Activated CD4-positive, alpha-beta T cell treated with anti-CD3 and anti-CD28 coated beads, Interleukin-2, amount 10 ng/mL, durations not matched to agents 7 days and 5 days (primary cell): Measurements from ENCODE around the gene MYMK. TPM values are rescaled to one million over a fixed set of nuclear protein-coding genes. Genes with fewer than 3 reads are reported as not detected.

Experiments
- CTCF ChIA-PET: fragments of 350-600 bp; sonication (Branson Sonifier 250); formaldehyde crosslinking; loops from one replicate; lab custom pipeline; 2021; ENCODE audit warnings: antibody characterized with exemption; lab: Charles Lee
- POLR2A ChIA-PET: fragments of 350-600 bp; sonication (Branson Sonifier 250); formaldehyde crosslinking; loops from one replicate; lab custom pipeline; 2021; ENCODE audit warnings: antibody characterized with exemption; lab: Charles Lee
- DNase-seq: peaks from one replicate; pipeline ENCODE4 v3.0.0-alpha.2; 2020
- H3K27ac Mint-ChIP-seq: one replicate; pipeline ENCODE4 v1.8.0; 2021; ENCODE audit warnings: mild to moderate bottlenecking, moderate library complexity, mixed read lengths
- H3K27me3 Mint-ChIP-seq: one replicate; pipeline ENCODE4 v1.8.0; 2021; ENCODE audit warnings: mixed read lengths
- H3K36me3 Mint-ChIP-seq: one replicate; pipeline ENCODE4 v1.8.0; 2021; ENCODE audit warnings: low read depth, mixed read lengths
- H3K4me1 Mint-ChIP-seq: one replicate; pipeline ENCODE4 v1.8.0; 2021; ENCODE audit warnings: mixed read lengths
- H3K4me3 Mint-ChIP-seq: one replicate; pipeline ENCODE4 v1.8.0; 2021; ENCODE audit warnings: mild to moderate bottlenecking, moderate library complexity, mixed read lengths
- H3K9me3 Mint-ChIP-seq: one replicate; pipeline ENCODE4 v1.8.0; 2021; ENCODE audit warnings: mixed read lengths
- total RNA-seq, 2 experiments: library from RNA; stranded (reverse); gene quantifications; one replicate each; pipeline ENCODE4 v1.2.3, GENCODE V29; 2021

The MYMK gene
- total RNA-seq, 2 experiments from 2014 or later = not detected

- no peaks in the 10 kb centered on the region for H3K36me3 Mint-ChIP-seq
- no peak for DNase-seq
- no peak overlapping the region for H3K27ac Mint-ChIP-seq
- ChIA-PET CTCF (interaction anchor here (0.8 to 1.2 kb wide), 4 partner anchors 9 to 378 kb away, joined by 3 to 6 read pairs (median 4); no protein-coding TSS in a partner anchor), POLR2A (no interaction called here)
- H3K4me3 Mint-ChIP-seq = no peak overlapping the region
- H3K4me1 Mint-ChIP-seq = peaks cover 17% of the 10 kb centered on the region
- peaks cover 10% of the 10 kb centered on the region for H3K27me3 Mint-ChIP-seq
- no peaks in the 10 kb centered on the region for H3K9me3 Mint-ChIP-seq
Observed at GRCh38 chr9:133484671-133485437, 39.9 kb downstream of the MYMK start.

DNA sequence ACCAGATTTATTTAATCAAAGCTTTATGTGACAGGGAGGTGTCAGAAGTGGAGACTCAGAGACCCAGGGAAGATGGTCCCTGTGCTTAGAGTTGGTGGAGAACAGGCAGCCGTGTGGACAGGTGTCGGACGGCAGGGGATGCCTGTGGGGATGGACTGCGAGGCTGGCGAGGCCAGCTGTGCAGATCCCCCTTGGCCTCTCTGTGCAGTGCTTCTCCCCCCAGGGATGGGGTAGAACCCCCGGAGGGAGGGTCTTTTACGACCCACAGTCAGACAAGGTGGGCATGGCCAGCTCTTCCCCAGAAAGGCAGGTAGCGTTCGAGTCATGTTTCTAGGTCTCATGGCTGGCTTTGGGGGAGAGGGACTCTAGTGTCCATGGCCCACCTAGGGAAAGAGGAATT is 41.1 kb downstream of the MYMK start:
- no peaks in the 10 kb centered on the region for H3K9me3 Mint-ChIP-seq
- CTCF ChIA-PET = interaction anchor here (0.7 to 1.2 kb wide), 3 partner anchors 10 to 66 kb away, joined by 3 to 6 read pairs (median 3); partner anchors contain the start of gene REXO4
- peaks cover 10% of the 10 kb centered on the region for H3K27me3 Mint-ChIP-seq

DNA sequence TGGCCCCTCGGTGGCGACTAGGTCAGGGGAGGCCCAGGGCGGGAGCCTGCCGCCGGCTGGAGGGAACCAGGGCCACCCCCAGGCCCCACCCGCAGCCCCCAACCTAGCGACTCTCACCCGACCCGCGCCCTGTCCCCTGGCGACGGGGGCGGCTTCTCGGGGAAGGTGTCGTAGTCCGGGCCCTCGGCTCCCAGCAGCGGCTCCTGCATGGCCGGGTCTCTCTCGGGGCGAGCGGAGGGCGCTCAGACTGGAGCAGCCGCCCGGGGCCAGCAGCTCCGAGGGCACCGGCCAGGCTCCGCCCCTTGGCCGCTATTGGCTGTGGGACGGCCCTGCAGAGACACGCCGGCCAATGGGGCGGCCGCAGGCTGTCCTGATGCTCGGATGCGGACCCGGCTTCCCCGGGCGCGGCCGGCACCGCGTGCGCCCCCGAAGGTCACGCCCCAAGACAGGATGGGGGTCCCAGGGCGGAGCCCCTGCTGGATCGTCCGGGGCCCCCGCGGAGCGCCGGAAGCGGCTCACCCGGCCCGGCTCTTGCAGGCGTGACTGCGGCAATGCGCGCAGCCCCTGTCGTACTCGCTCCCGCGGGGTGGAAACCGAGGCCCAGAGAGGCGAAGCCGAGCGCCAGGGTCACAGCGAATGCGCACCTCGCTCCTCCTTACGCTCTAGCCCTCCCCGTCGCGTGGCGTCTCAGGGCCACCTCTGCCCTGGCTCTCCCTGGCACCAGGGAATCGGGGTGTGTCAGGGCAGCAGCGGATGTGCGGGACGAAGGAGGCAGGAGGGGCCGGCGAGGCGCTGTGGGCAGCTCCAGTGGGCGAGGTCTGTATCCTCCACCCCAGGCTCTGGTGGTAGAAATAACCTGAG is 45.7 kb downstream of the MYMK start, which contains the start of gene SLC2A6:
Gene SLC2A6, minus strand, starts transcription at position 249 of the 861 bp plus-strand sequence. Its CDS starts 40 bp downstream, at position 209.
- H3K27me3 Mint-ChIP-seq = peaks cover 12% of the 10 kb centered on the region
- CTCF ChIA-PET = interaction anchor here (1.5 to 1.6 kb wide), 2 partner anchors 8 to 17 kb away, joined by 6 read pairs; no protein-coding TSS in a partner anchor
- POLR2A ChIA-PET = no interaction called here
- H3K27ac Mint-ChIP-seq = no peak within 1 kb of the TSS
- no peaks in the 10 kb centered on the region for H3K36me3 Mint-ChIP-seq
- H3K4me3 Mint-ChIP-seq = peak within 1 kb of the TSS; percentile 70
- peaks cover 11% of the 10 kb centered on the region for H3K4me1 Mint-ChIP-seq
- no peaks in the 10 kb centered on the region for H3K9me3 Mint-ChIP-seq
- DNase-seq = peak; percentile 84

More for the DNA sequence above, 41.1 kb downstream of the MYMK start:
- Mint-ChIP-seq H3K27ac (no peak overlapping the region), H3K4me3 (no peak overlapping the region), H3K36me3 (no peaks in the 10 kb centered on the region), H3K4me1 (peaks cover 20% of the 10 kb centered on the region)
- no peak for DNase-seq
- POLR2A ChIA-PET = no interaction called here

DNA sequence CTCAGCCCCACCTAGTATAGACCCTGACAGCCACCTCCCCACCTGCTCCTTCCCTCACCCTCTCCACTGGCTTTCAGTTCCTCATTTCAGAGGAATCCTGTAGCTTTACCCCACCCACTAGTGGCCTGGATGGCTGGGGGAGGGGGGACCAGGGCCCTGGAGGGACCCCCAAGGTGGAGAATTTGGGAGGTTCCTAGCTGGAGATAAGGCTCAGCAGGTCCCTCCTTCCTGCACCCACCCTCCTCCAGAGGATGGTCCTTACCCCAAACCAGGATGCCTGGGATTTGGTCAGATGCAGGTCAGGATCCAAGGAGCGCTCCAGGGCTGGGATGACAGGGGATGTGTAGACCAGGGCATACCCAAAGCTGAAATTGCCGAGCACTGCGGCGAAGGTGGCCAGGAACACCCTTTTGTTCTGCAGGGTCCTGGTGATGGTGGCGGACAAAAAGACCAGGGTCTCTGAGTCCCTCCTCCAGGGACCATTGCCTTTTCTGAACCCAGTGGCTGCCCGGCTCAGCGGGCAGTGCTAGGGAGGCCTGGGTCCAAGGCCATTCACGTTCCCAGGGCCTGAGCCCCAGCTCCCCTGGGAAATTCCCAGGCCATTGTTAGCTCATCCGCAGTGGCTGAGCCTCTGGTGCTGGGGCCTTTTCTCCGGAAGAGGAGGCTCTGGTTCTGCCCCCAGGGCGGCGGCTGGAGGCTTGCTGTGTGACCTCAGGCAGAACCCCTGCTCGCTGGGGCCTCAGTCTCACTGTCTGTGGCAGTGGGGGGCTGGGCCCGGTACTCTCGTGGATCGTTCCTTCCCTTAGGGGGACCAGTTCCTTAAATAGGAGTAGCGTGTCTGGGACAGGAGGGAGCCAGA is 46.5 kb downstream of the MYMK start:
- ChIA-PET POLR2A (no interaction called here), CTCF (interaction anchor here (1.0 to 1.6 kb wide), 3 partner anchors 9 to 19 kb away, joined by 3 to 6 read pairs (median 6); no protein-coding TSS in a partner anchor)
- Mint-ChIP-seq H3K36me3 (no peaks in the 10 kb centered on the region), H3K27me3 (peaks cover 9% of the 10 kb centered on the region), H3K27ac (peak overlapping the region; percentile 46), H3K4me1 (peaks cover 13% of the 10 kb centered on the region), H3K9me3 (no peaks in the 10 kb centered on the region), H3K4me3 (no peak overlapping the region)
- no peak for DNase-seq

DNA sequence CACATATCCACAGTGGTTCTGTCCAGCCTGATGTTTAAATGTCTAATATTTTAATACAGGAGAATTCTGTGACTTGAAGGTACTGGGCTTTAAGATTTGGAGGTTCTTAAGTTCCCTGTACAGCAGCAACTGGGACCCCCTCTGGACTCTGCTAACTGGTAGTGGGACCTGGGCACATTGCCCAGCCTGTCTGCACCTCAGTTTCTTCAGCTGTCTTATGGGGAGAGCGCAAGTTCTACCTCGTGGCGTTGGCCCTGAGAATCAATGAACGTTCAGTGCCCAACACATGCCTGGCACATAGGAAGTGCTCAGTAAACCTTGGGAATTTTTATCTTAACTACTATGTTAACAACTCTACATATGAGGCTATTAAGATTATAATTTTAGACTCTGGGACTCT is 47.3 kb downstream of the MYMK start:
- Mint-ChIP-seq H3K36me3 (no peaks in the 10 kb centered on the region), H3K27me3 (peaks cover 7% of the 10 kb centered on the region), H3K9me3 (no peaks in the 10 kb centered on the region), H3K4me1 (peaks cover 13% of the 10 kb centered on the region), H3K27ac (peak overlapping the region; percentile 46), H3K4me3 (no peak overlapping the region)
- POLR2A ChIA-PET = no interaction called here
- DNase-seq = no peak
- CTCF ChIA-PET = interaction anchor here (1.0 to 1.6 kb wide), 3 partner anchors 9 to 19 kb away, joined by 3 to 6 read pairs (median 6); no protein-coding TSS in a partner anchor

GRCh38 chr9:133476941-133477340 is 47.8 kb downstream of the MYMK start:
- Mint-ChIP-seq H3K4me1 (peaks cover 13% of the 10 kb centered on the region), H3K27ac (no peak overlapping the region), H3K27me3 (peaks cover 4% of the 10 kb centered on the region), H3K4me3 (no peak overlapping the region), H3K36me3 (no peaks in the 10 kb centered on the region), H3K9me3 (no peaks in the 10 kb centered on the region)
- no peak for DNase-seq
- ChIA-PET CTCF (interaction anchor here (0.6 kb wide), 1 partner anchor 392 kb away, joined by 4 read pairs; no protein-coding TSS in a partner anchor), POLR2A (no interaction called here)

DNA sequence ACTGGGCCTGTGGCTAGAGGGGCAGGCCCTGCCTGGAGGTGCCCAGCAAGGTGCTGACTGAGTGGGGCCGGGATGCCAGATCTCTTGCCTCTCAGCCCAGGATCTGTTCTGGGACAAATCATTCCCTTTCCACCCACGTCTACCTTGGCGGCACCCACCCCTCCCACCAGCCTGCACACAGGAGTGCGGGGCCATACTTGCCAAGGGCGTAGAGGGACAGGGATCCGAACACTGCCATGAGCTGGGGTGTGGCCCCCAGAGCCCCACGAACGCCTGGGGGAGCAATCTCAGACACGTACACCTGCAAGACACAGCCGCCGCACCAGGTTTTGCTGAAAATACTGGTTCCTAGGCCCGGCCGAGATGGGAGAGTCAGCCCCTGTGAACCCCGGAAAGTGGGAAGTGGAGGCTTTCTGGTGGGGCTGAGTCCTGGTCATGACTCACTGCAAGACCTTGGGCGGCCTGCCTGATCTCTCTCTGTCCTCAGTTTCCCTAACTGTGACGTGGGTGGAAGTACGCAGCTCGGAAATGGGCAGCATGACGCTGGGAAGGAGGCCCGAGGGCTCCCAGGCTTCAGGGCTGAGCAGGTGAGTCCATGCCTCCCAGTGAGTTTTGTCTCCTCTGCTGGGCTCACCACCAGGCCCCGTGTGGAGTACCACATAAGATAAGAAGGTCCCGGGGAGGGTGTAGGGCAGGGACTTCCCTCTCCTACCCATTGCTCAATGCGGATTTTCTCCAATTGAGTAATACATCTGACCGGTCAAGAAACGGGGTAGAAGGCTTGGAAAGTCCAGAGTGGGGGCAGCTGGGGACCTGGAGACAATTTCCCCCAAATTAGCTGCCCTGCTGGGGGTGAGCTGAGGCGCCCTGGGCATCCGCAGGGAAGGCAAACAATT is 48.5 kb downstream of the MYMK start:
- Mint-ChIP-seq H3K4me3 (no peak overlapping the region), H3K4me1 (peaks cover 13% of the 10 kb centered on the region), H3K27me3 (peaks cover 2% of the 10 kb centered on the region), H3K27ac (no peak overlapping the region), H3K9me3 (no peaks in the 10 kb centered on the region), H3K36me3 (no peaks in the 10 kb centered on the region)
- no peak for DNase-seq
- ChIA-PET CTCF (interaction anchor here (0.6 kb wide), 1 partner anchor 392 kb away, joined by 4 read pairs; no protein-coding TSS in a partner anchor), POLR2A (interaction anchor here (0.8 kb wide), 1 partner anchor 51 kb away, joined by 3 read pairs; no protein-coding TSS in a partner anchor)

DNA sequence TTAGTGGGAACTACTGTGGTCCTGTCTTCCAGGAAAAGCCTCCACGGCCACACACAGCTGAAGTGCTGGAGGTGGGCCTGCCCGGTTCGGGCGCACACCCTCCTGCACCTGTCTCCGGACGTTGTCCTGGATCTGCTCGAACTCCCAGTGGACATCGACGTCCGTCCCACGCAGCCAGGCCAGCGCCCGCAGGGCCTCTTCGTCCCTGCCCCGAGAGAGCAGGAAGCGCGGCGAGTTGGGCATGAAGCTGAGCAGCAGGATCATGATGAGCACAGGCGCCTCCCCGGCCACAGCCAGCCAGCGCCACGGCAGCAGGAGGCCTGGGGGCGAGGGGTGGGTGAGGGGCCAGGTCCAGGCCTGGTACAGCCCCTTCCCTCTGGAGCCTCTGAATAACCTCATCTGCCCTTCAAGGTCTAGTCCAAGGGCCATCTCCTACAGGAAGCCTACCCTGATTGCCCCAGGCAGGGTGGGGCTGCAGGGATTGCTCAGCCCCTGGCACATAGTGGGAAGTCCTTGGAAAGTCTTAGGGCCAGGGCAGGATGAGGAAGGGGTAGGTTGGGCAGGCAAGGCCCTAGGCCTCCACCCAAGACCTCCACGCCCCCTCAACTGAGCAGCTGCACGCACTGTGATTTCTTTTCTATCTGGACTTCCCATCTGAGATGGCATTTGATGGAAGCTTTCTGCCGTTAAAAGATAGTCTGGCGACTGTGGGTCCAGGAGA is 49.3 kb downstream of the MYMK start:
- POLR2A ChIA-PET = interaction anchor here (0.8 kb wide), 1 partner anchor 50 kb away, joined by 3 read pairs; no protein-coding TSS in a partner anchor
- H3K27ac Mint-ChIP-seq = no peak overlapping the region
- no peaks in the 10 kb centered on the region for H3K36me3 Mint-ChIP-seq
- CTCF ChIA-PET = no interaction called here
- peaks cover 13% of the 10 kb centered on the region for H3K4me1 Mint-ChIP-seq
- peaks cover 2% of the 10 kb centered on the region for H3K27me3 Mint-ChIP-seq
- no peaks in the 10 kb centered on the region for H3K9me3 Mint-ChIP-seq
- no peak overlapping the region for H3K4me3 Mint-ChIP-seq
- no peak for DNase-seq

- Mint-ChIP-seq H3K27ac (no peak overlapping the region), H3K9me3 (no peaks in the 10 kb centered on the region), H3K27me3 (peaks cover 2% of the 10 kb centered on the region), H3K4me1 (peaks cover 11% of the 10 kb centered on the region), H3K4me3 (no peak overlapping the region), H3K36me3 (no peaks in the 10 kb centered on the region)
- ChIA-PET CTCF (no interaction called here), POLR2A (no interaction called here)
- no peak for DNase-seq
Observed at GRCh38 chr9:133474853-133475252, 49.9 kb downstream of the MYMK start.

DNA sequence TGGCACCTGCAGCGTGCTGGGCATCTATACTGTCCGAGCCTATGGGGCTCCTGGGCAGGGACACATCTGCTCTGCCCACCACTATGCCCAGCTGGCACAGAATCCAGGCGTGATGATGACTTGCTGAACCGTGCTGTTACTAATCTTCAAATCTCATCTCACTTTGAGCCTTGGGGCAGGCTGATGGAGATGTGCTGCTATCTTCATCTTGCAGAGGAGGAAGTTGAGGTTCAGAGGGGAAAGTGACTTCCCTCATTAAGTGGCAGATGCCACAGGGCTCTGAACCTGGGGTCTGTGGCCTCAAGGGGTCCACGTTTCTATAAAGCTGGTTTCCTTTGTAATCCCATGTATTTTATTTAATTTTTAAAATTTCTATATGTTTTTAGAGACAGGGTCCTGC is 50.5 kb downstream of the MYMK start:
- Mint-ChIP-seq H3K4me3 (no peak overlapping the region), H3K27me3 (peaks cover 2% of the 10 kb centered on the region), H3K36me3 (no peaks in the 10 kb centered on the region), H3K27ac (no peak overlapping the region), H3K4me1 (peaks cover 5% of the 10 kb centered on the region), H3K9me3 (no peaks in the 10 kb centered on the region)
- ChIA-PET POLR2A (no interaction called here), CTCF (no interaction called here)
- no peak for DNase-seq

- ChIA-PET POLR2A (no interaction called here), CTCF (no interaction called here)
- no peaks in the 10 kb centered on the region for H3K36me3 Mint-ChIP-seq
- H3K4me3 Mint-ChIP-seq = no peak overlapping the region
- no peak overlapping the region for H3K27ac Mint-ChIP-seq
- peaks cover 5% of the 10 kb centered on the region for H3K4me1 Mint-ChIP-seq
- DNase-seq = no peak
- H3K9me3 Mint-ChIP-seq = no peaks in the 10 kb centered on the region
- H3K27me3 Mint-ChIP-seq = peaks cover 2% of the 10 kb centered on the region
Observed at GRCh38 chr9:133473743-133474142, 51.0 kb downstream of the MYMK start.
